Measurements from ENCODE around the gene ABCA5. TPM values are rescaled to one million over a fixed set of nuclear protein-coding genes. Genes with fewer than 3 reads are reported as not detected.
"Not testable (repeated sequence)": the region's sequence is repeated elsewhere in the genome, so short reads cannot be mapped to it uniquely, and the experiment has no call there.

Gene ABCA5
- total RNA-seq, 2 experiments from 2014 or later = 12.8 to 17.5 TPM

DNA sequence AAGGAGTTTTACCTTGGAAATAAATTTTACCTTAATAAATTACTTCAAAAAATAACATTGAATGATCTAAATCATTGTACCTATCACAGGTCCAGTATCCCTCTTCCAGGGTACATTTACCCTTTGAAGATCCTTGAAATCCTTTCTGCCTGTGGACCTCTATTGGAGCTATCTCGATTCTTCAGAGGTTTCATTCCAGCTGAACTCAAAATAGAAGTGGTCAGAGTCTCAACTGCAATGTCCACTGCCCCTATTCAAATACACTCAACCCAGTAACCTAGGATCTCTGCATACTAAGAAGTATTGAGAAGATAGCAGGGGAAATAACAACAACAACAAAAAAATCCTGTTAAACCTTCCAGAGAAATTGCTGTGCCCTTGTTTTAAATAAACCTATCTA, 9.3 kb downstream of the ABCA5 start:
- no peaks in the 10 kb centered on the region for H3K27me3 Mint-ChIP-seq
- no peak overlapping the region for H3K4me3 Mint-ChIP-seq
- peaks cover 5% of the 10 kb centered on the region for H3K4me1 Mint-ChIP-seq
- no peak overlapping the region for H3K27ac Mint-ChIP-seq
- DNase-seq = no peak
- H3K36me3 Mint-ChIP-seq = peaks cover 5% of the 10 kb centered on the region
- no peak for ATAC-seq
- CTCF ChIA-PET = no interaction called here
- no peaks in the 10 kb centered on the region for H3K9me3 Mint-ChIP-seq (ENCODE audit: low read depth)

DNA sequence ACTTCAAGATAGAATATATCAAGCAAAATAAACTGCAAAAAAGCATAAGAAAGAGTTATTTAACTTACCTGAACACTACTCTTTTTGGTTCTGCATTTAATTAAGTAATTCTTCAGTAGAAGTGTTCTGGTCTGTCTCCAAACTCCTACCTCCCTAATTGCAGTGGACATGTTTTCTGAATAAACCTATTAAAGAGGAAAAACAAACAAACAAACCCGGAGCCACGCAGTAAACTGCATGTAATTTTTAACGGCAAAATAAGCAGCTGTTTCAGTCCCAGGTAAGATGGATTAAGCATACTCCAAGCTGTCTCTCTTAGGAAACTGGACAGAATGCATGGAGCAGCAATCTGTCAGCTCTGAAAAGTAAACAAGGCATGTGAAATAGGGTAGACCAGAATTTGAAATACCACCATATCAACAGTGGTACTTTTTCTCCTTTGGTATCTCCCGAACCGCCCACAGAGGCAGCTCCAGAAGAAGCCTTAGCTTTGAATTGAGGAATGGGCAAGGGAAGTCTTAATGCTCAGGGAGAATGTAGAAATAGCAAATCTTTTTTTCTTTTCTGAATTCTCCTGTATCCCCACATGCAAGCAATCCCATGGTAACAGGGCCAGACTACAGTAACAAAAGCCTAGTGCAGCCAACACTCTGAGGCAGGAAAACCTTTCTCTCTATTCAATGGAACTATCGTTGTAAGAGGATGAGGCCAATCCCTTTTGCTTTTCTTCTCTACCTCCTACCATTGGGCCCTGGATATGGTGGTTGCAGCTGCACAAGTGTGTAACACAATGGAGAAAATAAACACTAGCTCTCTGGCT, 12.5 kb downstream of the ABCA5 start:
- Mint-ChIP-seq H3K27me3 (no peaks in the 10 kb centered on the region), H3K4me1 (peaks cover 2% of the 10 kb centered on the region), H3K4me3 (no peak overlapping the region), H3K9me3 (ENCODE audit: low read depth) (no peaks in the 10 kb centered on the region), H3K36me3 (no peaks in the 10 kb centered on the region), H3K27ac (no peak overlapping the region)
- DNase-seq (no peak), ATAC-seq (no peak)
- CTCF ChIA-PET = no interaction called here

DNA sequence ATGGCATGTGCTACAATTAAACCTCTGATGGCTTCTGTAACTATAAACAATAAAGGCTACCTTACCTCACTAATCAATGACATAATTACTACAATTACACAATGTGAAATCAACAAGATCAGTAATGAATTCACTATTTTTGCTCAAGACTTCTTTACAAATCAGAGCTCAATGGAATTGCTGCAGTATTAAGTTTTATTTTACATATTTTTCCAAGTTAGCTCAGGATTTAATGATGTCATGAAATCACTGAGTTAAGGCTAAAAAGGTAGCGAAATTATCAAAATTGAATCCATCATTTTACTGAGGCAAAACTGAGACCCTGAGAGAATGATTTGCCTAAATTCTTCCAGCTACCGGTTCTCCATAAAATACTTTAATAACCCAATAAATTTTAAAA, 21.8 kb downstream of the ABCA5 start:
- no peak overlapping the region for H3K4me3 Mint-ChIP-seq
- CTCF ChIA-PET = no interaction called here
- no peak for ATAC-seq
- no peaks in the 10 kb centered on the region for H3K9me3 Mint-ChIP-seq (ENCODE audit: low read depth)
- no peaks in the 10 kb centered on the region for H3K27me3 Mint-ChIP-seq
- H3K4me1 Mint-ChIP-seq = no peaks in the 10 kb centered on the region
- peaks cover 2% of the 10 kb centered on the region for H3K36me3 Mint-ChIP-seq
- no peak overlapping the region for H3K27ac Mint-ChIP-seq
- DNase-seq = no peak

DNA sequence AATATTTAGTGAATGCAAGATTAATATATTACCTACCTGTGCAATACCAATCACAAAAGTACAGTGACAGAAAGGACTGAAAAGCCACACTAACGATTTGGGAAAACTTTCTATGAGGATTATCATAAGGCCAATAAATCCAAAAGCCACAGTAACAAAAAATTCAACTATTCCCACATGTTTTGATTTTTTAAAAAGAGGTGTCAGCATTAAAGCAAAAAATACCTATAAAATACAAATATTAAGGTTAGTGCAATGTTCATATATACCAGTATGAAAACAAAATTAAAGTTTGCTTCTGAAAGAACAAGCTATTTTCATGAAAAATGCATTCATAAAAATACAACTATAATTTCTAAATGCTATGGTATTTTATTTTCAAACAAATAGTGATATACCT, 24.3 kb downstream of the ABCA5 start:
- no peaks in the 10 kb centered on the region for H3K9me3 Mint-ChIP-seq (ENCODE audit: low read depth)
- H3K27ac Mint-ChIP-seq = no peak overlapping the region
- ATAC-seq (no peak), DNase-seq (no peak)
- no peak overlapping the region for H3K4me3 Mint-ChIP-seq
- peaks cover 10% of the 10 kb centered on the region for H3K36me3 Mint-ChIP-seq
- no peaks in the 10 kb centered on the region for H3K4me1 Mint-ChIP-seq
- CTCF ChIA-PET = no interaction called here
- no peaks in the 10 kb centered on the region for H3K27me3 Mint-ChIP-seq

DNA sequence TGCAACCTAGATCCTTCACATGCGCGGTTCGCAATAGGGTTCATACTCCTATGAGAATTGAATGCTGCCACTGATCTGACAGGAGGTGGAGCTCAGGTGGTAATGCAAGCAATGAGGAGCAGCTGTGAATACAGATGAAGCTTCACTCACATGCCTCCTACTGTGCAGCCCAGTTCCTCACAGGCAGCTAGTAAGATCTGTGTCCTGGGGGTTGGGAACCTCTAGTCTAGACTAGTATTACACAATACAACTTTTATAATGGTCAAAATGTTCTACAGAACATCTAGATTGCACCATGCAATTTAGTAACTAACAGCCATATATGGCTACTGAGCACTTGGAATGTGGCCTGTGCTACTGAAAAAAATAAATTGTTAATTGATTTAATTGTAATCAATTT, 26.7 kb downstream of the ABCA5 start:
- Mint-ChIP-seq H3K4me1 (no peaks in the 10 kb centered on the region), H3K4me3 (no peak overlapping the region), H3K27ac (no peak overlapping the region), H3K36me3 (peaks cover 15% of the 10 kb centered on the region), H3K9me3 (ENCODE audit: low read depth) (no peaks in the 10 kb centered on the region), H3K27me3 (no peaks in the 10 kb centered on the region)
- ATAC-seq (no peak), DNase-seq (no peak)
- CTCF ChIA-PET = no interaction called here

DNA sequence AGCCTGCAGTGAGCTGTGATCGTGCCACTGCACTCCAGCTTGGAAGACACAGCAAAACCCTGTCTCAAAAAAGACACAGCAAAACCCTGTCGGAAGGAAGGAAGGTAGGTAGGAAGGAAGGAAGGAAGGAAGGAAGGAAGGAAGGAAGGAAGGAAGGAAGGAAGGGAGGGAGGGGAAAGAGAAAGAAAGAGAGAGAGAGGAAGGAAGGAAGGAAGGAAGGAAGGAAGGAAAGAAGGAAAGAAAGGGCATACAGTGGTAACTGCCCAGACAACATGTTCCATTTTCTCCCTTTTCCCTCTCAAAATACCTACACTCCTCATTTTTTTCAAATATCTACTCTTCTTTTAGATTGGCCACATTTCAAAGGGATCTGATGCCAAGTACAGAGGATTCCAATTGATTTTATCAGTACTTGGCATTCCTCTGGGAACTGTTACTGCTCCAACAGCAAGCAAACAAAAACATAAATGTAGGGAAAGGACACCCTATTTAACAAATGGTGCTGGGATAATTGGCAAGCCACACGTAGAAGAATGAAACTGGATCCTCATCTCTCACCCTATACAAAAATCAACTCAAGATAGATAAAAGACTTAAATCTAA, 28.7 kb downstream of the ABCA5 start:
- DNase-seq; H3K4me3 Mint-ChIP-seq; H3K4me1 Mint-ChIP-seq; H3K27ac Mint-ChIP-seq; H3K27me3 Mint-ChIP-seq; H3K9me3 Mint-ChIP-seq (ENCODE audit: low read depth); CTCF ChIA-PET; ATAC-seq: not testable (repeated sequence)
- peaks cover 18% of the 10 kb centered on the region for H3K36me3 Mint-ChIP-seq

DNA sequence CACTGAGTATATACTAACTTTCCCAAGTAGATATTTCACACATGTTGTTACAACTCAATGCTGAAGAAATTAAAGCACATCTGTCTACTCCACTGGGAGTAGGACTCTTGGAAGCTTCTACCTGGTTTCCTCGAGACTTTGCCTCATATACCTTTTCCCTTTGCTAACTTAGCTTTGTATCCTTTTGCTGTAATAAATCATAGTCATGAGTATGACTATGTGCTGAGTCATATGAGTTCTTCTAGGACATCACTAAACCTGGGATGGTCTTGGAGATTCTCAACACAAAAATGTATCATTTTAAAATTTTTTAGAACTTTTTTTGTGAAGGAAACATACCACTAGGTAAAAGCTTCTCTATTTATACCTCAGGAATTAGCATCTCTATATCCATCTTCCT, 39.8 kb downstream of the ABCA5 start:
- H3K4me3 Mint-ChIP-seq = no peak overlapping the region
- DNase-seq (no peak), ATAC-seq (no peak)
- H3K36me3 Mint-ChIP-seq = peaks cover 25% of the 10 kb centered on the region
- no peaks in the 10 kb centered on the region for H3K4me1 Mint-ChIP-seq
- CTCF ChIA-PET = no interaction called here
- H3K27ac Mint-ChIP-seq = no peak overlapping the region
- H3K9me3 Mint-ChIP-seq (ENCODE audit: low read depth) = no peaks in the 10 kb centered on the region
- H3K27me3 Mint-ChIP-seq = no peaks in the 10 kb centered on the region

DNA sequence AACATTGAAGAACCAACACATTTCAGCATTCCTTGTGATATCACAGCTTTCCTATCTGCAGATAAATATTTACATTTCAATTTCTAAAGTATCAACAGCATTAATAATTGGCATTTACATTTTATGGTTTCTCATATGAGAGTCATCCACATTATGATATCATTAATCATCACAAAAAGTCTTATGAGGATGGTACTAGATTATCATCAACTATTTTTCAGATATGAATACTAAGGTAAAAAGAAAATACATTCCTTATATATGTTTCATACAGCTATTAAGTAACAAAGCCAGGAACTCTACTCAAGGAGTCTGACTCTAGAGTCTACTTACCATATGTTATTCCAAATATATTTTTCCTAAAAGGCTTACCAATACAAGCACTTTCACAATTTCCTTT, 40.7 kb downstream of the ABCA5 start:
- ATAC-seq (no peak), DNase-seq (no peak)
- no peaks in the 10 kb centered on the region for H3K27me3 Mint-ChIP-seq
- no peaks in the 10 kb centered on the region for H3K9me3 Mint-ChIP-seq (ENCODE audit: low read depth)
- no peaks in the 10 kb centered on the region for H3K4me1 Mint-ChIP-seq
- no peak overlapping the region for H3K27ac Mint-ChIP-seq
- CTCF ChIA-PET = interaction anchor here (0.5 kb wide), 1 partner anchor 678 kb away, joined by 3 read pairs; no protein-coding TSS in a partner anchor
- no peak overlapping the region for H3K4me3 Mint-ChIP-seq
- peaks cover 26% of the 10 kb centered on the region for H3K36me3 Mint-ChIP-seq

DNA sequence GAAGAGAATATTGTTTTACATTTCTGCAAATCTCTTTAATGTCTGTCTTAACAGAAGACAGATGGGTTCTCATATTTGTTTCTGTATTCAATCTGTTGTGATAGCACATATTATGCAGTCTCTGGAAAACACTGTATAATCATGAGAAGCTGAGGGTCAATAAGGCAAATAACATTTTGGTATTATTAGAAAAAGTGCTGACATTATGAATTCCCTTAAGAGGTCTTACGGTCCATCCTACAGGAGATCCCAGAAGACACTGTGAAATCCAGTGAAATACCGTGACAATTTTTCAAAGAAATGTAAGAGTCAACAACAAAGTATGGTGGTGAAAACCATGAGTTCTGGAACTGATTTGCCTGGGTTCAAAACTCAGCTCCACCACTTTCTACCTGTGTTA, 42.3 kb downstream of the ABCA5 start:
- CTCF ChIA-PET = no interaction called here
- Mint-ChIP-seq H3K36me3 (peaks cover 28% of the 10 kb centered on the region), H3K27me3 (no peaks in the 10 kb centered on the region), H3K9me3 (ENCODE audit: low read depth) (no peaks in the 10 kb centered on the region), H3K4me1 (no peaks in the 10 kb centered on the region), H3K27ac (no peak overlapping the region), H3K4me3 (no peak overlapping the region)
- DNase-seq = no peak
- no peak for ATAC-seq

DNA sequence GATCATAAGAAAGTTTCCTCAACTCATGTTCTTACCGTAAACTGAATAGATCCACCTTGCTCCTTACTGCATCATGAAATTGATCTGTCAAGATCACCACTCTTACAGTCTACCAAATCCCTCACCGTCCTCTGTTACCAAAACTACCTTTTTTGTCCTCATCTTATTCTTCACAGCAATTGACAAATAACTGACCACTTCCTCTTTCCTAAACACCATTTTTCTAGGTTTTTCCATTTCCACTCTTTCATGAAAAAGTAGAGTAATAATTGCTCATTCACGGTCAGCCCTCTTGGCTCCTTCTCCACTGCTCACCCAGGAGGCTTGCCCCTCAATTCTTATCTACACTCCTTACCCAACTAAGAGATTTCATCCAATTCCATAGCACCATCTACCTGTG, 44.9 kb downstream of the ABCA5 start:
- H3K36me3 Mint-ChIP-seq = peaks cover 25% of the 10 kb centered on the region
- DNase-seq = no peak
- no peaks in the 10 kb centered on the region for H3K4me1 Mint-ChIP-seq
- no peaks in the 10 kb centered on the region for H3K9me3 Mint-ChIP-seq (ENCODE audit: low read depth)
- no peak overlapping the region for H3K4me3 Mint-ChIP-seq
- no peaks in the 10 kb centered on the region for H3K27me3 Mint-ChIP-seq
- ATAC-seq = no peak
- CTCF ChIA-PET = no interaction called here
- no peak overlapping the region for H3K27ac Mint-ChIP-seq

DNA sequence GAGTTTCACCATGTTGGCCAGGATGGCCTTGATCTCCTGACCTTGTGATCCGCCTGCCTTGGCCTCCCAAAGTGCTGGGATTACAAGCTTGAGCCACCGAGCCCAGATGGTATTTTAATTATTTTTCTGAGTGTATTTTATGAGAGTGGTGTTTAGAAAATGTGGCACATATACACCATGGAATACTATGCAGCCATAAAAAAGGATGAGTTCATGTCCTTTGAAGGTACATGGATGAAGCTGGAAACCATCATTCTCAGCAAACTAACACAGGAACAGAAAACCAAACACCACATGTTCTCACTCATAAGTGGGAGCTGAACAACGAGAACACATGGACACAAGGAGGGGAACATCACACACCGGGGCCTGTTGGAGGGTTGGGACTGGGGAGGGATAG, 50.7 kb downstream of the ABCA5 start:
- CTCF ChIA-PET; H3K27ac Mint-ChIP-seq; ATAC-seq; DNase-seq; H3K4me3 Mint-ChIP-seq; H3K27me3 Mint-ChIP-seq; H3K9me3 Mint-ChIP-seq (ENCODE audit: low read depth); H3K4me1 Mint-ChIP-seq: not testable (repeated sequence)
- peaks cover 15% of the 10 kb centered on the region for H3K36me3 Mint-ChIP-seq

DNA sequence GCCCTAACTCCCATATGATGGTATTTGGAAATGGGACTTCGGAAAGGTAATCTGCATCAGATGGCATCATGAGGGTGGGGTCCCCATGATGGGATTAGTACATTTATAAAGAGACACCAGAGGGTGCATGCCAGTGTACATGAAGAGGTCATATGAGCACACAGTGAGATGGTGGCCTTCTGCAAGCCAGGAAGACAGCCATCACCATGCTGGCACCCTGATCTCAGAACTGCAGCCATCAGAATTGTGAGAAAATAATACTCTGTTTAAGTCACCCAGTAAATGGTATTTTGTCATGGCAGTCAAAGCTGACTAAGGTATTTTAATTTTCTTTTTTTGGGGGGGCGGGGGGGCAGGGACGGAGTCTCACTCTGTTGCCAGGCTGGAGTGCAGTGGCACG, 51.2 kb downstream of the ABCA5 start:
- CTCF ChIA-PET = no interaction called here
- no peaks in the 10 kb centered on the region for H3K27me3 Mint-ChIP-seq
- no peaks in the 10 kb centered on the region for H3K4me1 Mint-ChIP-seq
- no peak overlapping the region for H3K27ac Mint-ChIP-seq
- no peak overlapping the region for H3K4me3 Mint-ChIP-seq
- no peak for DNase-seq
- ATAC-seq = no peak
- H3K9me3 Mint-ChIP-seq (ENCODE audit: low read depth) = no peaks in the 10 kb centered on the region
- H3K36me3 Mint-ChIP-seq = peaks cover 15% of the 10 kb centered on the region

DNA sequence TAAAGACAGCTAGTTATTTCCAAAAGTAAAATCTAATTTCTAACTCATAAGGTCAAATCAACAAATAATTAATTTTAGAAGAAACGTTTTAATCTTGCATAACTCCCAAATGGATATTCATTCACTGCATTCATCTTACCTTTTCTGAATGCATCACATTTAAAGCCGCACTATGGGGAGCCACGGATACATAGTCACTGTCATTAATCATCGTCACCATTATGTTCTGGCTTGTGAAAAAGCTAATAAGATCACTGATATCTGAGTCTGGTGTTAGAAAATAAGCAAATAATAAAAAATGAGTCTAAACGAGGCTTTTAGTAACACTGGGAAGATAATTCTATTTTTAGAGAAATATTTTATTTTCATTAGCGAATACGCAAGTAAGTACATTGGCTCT, 55.9 kb downstream of the ABCA5 start:
- ATAC-seq (no peak), DNase-seq (no peak)
- CTCF ChIA-PET = no interaction called here
- Mint-ChIP-seq H3K4me1 (peaks cover 3% of the 10 kb centered on the region), H3K27me3 (no peaks in the 10 kb centered on the region), H3K36me3 (peaks cover 3% of the 10 kb centered on the region), H3K27ac (no peak overlapping the region), H3K4me3 (no peak overlapping the region), H3K9me3 (ENCODE audit: low read depth) (no peaks in the 10 kb centered on the region)

DNA sequence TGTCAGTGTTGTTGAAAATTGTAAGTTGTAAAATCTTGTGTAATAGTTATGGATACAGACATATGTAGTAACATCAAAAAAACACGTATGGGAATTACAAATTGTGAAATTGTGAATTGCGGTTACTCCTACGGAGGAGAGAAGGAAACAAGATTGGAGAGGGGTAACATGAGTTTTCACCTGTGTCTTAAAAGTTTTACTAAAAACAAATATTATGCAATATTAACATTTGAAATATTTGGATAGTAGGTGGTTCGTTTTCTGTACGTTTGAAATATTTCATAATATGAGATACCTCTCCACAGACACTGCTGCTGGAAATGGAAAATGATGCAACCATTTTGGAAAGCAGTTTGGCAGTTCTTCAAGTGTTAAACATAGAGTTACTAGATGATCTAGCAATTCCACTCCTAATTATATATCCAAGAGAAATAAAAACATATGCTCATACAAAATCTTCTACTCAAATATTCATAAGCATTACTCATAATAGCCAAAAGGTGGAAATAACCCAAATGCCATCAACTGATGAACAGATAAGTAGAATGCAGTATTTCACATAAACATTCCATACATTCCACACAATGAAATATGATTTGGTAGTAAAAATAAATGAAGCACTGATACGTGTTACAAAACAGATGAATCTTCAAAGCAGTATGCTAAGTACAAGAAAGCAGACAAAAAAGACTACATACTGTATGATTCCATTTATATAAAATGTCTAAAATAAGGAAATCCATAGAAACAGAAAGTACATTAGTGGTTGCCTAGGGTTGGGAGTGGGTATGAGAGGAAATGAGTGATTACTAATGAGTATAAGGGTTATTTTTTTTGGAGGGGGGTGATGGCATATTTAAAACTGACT, 57.6 kb downstream of the ABCA5 start:
- no peak overlapping the region for H3K4me3 Mint-ChIP-seq
- H3K27me3 Mint-ChIP-seq = no peaks in the 10 kb centered on the region
- peaks cover 2% of the 10 kb centered on the region for H3K36me3 Mint-ChIP-seq
- ATAC-seq (no peak), DNase-seq (no peak)
- H3K4me1 Mint-ChIP-seq = peaks cover 3% of the 10 kb centered on the region
- CTCF ChIA-PET = no interaction called here
- H3K27ac Mint-ChIP-seq = no peak overlapping the region
- no peaks in the 10 kb centered on the region for H3K9me3 Mint-ChIP-seq (ENCODE audit: low read depth)
